CD4-positive, CD25-positive, alpha-beta regulatory T cell (primary cell): ENCODE data around the gene ZFP69B. TPM values are rescaled to one million over a fixed set of nuclear protein-coding genes. Genes with fewer than 3 reads are reported as not detected.

ENCODE experiments used
- ATAC-seq, 2 donors: fragments of 150-1000 bp; cut with Tn5 transposase; one replicate each; pipeline ENCODE4 v1.10.0; 2021; ENCODE audit warnings: low read depth in 2 of 2, moderate number of reproducible peaks in 2 of 2, moderate library complexity in 1 of 2
- DNase-seq, 3 donors: peaks; one replicate each; pipeline versions ENCODE4 v3.0.0 to v3.0.0-alpha.2; 2012 to 2022; ENCODE audit warnings: mixed read lengths in 1 of 3
- H3K27ac ChIP-seq: one replicate; pipeline ENCODE4 v1.7.0; 2013; ENCODE audit warnings: mild to moderate bottlenecking, low read length; ENCODE audit not compliant: insufficient read depth, poor library complexity, severe bottlenecking
- H3K27me3 ChIP-seq: one replicate; pipeline ENCODE4 v1.7.0; 2013; ENCODE audit warnings: low read length; ENCODE audit not compliant: control insufficient read depth, insufficient read depth
- H3K36me3 ChIP-seq: one replicate; pipeline ENCODE4 v1.7.0; 2013; ENCODE audit warnings: mild to moderate bottlenecking, low read length, moderate library complexity; ENCODE audit not compliant: control insufficient read depth, insufficient read depth
- H3K4me1 ChIP-seq: 2 replicates; pipeline ENCODE4 v1.7.0; 2013; ENCODE audit warnings: mild to moderate bottlenecking, low read length; ENCODE audit not compliant: insufficient read depth, control insufficient read depth, poor library complexity, severe bottlenecking
- H3K4me3 ChIP-seq: one replicate; pipeline ENCODE4 v1.7.0; 2013; ENCODE audit warnings: low read depth, mild to moderate bottlenecking, low read length, moderate library complexity
- H3K9me3 ChIP-seq, 2 experiments: 1 replicate in 1 of 2; 2 replicates in 1 of 2; pipeline ENCODE4 v1.7.0; 2013; ENCODE audit warnings: low read length in 2 of 2, mild to moderate bottlenecking in 1 of 2, moderate library complexity in 1 of 2; ENCODE audit not compliant: control insufficient read depth in 2 of 2
- H3K27ac Mint-ChIP-seq, 3 donors: one replicate each; pipeline ENCODE4 v1.8.0; 2020 to 2022; ENCODE audit warnings: mild to moderate bottlenecking in 3 of 3, mixed read lengths in 3 of 3, moderate library complexity in 2 of 3
- H3K27me3 Mint-ChIP-seq: one replicate; pipeline ENCODE4 v1.8.0; 2022; ENCODE audit warnings: mild to moderate bottlenecking, mixed read lengths
- H3K36me3 Mint-ChIP-seq: one replicate; pipeline ENCODE4 v1.8.0; 2020; ENCODE audit warnings: mixed read lengths
- H3K4me1 Mint-ChIP-seq, 4 donors: one replicate each; pipeline ENCODE4 v1.8.0; 2020 to 2022; ENCODE audit warnings: mixed read lengths in 4 of 4, mild to moderate bottlenecking in 1 of 4
- H3K4me3 Mint-ChIP-seq, 4 donors: one replicate each; pipeline ENCODE4 v1.8.0; 2020 to 2022; ENCODE audit warnings: mild to moderate bottlenecking in 4 of 4, mixed read lengths in 4 of 4, moderate library complexity in 3 of 4
- H3K9me3 Mint-ChIP-seq, 7 donors: one replicate each; pipeline ENCODE4 v1.8.0; 2020 to 2022; ENCODE audit warnings: mixed read lengths in 7 of 7, mild to moderate bottlenecking in 3 of 7, moderate library complexity in 2 of 7
- polyA plus RNA-seq, 4 donors: library from polyadenylated mRNA; unstranded; fragments of 300-500 nt; fragmentation: Illumina TruSeq; gene quantifications; one replicate each; pipeline ENCODE4 v1.2.3, GENCODE V29; 2021
- total RNA-seq: library from RNA; stranded (reverse); gene quantifications from one replicate; pipeline ENCODE4 v1.2.3, GENCODE V29; 2022

ZFP69B gene
- total and polyA plus RNA-seq, 5 donors from 2014 or later, result 1.3 to 2.6 (median 2.0) TPM

DNA sequence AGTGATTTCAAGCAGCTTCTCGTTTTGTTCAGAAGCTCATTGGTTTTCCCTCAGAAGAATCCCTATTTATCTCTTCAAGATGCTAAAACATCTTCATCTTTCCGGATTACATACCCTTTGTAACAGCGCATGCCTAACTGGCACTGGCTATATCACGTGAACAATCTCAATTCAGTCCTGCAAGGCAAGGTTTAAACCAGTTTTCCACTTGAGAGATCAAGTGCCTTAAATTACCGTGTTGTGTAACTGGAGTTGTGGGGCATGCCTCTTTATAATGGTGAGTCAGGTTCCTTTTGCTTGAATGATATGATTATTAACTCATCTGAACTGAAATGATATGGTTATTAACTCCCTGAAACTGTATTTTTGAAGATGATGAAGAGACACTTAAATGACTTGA, 11.0 kb upstream of the ZFP69B start:
- Histone ChIP-seq H3K27me3 (no peaks in the 10 kb centered on the region), H3K4me1 (no peaks in the 10 kb centered on the region), H3K36me3 (no peaks in the 10 kb centered on the region), H3K4me3 (no peak overlapping the region), H3K27ac (no peak overlapping the region), H3K9me3 (no peaks in the 10 kb centered on the region)
- DNase-seq (no peak), ATAC-seq (no peak)
- Mint-ChIP-seq H3K9me3 (peaks cover 0 to 1% (median 0%) of the 10 kb centered on the region in 7 donors), H3K4me3 (no peak overlapping the region), H3K27me3 (no peaks in the 10 kb centered on the region), H3K4me1 (peaks cover 4 to 16% (median 6%) of the 10 kb centered on the region in 4 donors), H3K27ac (no peak overlapping the region), H3K36me3 (peaks cover 5% of the 10 kb centered on the region)

DNA sequence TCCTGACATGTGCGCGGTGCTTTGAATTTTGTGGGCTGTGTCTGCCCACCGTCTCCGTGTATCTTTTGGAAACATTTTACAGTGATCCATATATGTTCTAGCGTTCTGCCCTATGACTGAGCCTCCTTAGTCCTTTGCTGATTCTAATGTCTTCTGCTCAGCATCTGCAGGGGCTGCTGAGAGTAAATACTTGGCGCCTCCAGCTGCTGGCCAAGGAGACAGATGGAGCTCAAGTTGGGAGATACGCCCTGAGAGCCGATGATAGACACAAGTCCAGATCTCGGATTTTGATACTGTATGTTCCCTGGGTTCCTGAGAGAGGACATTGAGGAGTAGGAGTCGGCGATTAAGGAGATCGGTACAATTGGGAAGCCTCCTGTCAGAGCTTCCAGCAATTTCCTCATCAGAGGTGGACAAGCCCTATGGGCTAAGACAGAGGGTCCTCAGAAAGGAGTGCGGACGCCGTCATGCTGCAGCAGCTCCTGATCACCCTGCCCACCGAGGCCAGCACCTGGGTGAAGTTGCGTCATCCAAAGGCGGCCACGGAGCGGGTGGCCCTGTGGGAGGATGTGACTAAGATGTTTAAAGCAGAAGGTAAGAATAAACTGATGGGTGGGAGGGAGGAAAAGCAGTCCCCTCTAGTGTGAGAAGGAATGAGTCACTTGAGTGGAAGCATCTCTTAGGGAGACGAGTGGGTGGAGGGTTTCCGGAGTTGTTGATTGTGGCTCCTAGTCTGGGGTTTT, 390 bp downstream of the ZFP69B start:
- peaks cover 15 to 28% (median 24%) of the 10 kb centered on the region in 4 donors for H3K4me1 Mint-ChIP-seq

GRCh38 chr1:40451238-40451585, 936 bp downstream of the ZFP69B start:
- H3K4me1 ChIP-seq, result peaks cover 24% of the 10 kb centered on the region
- Mint-ChIP-seq H3K36me3 (peaks cover 43% of the 10 kb centered on the region), H3K9me3 (peaks cover 2 to 46% (median 23%) of the 10 kb centered on the region in 7 donors), H3K4me1 (peaks cover 15 to 31% (median 24%) of the 10 kb centered on the region in 4 donors), H3K4me3 (peak overlapping the region; percentile 92 to 97 (median 93)), H3K27ac (peak overlapping the region; percentile 15 to 91 (median 85)), H3K27me3 (no peaks in the 10 kb centered on the region)
- ATAC-seq (no peak), DNase-seq (no peak)
- peak overlapping the region; percentile 57 for H3K27ac ChIP-seq
- H3K27me3 ChIP-seq, result no peaks in the 10 kb centered on the region
- H3K9me3 ChIP-seq, result peaks cover 19 to 35% of the 10 kb centered on the region in 2 experiments
- H3K4me3 ChIP-seq, result peak overlapping the region; percentile 89
- H3K36me3 ChIP-seq, result peaks cover 6% of the 10 kb centered on the region

More for the DNA sequence above, 390 bp downstream of the ZFP69B start:
- ATAC-seq, result peak; percentile 75 to 78
- H3K4me1 ChIP-seq, result peaks cover 24% of the 10 kb centered on the region
- peak overlapping the region; percentile 89 for H3K4me3 ChIP-seq
- Mint-ChIP-seq H3K27ac (peak overlapping the region; percentile 40 to 91 (median 85)), H3K27me3 (no peaks in the 10 kb centered on the region), H3K36me3 (peaks cover 41% of the 10 kb centered on the region), H3K4me3 (peak overlapping the region; percentile 92 to 97 (median 93)), H3K9me3 (peaks cover 2 to 45% (median 18%) of the 10 kb centered on the region in 7 donors)
- peaks cover 16 to 34% of the 10 kb centered on the region in 2 experiments for H3K9me3 ChIP-seq
- no peaks in the 10 kb centered on the region for H3K27me3 ChIP-seq
- H3K27ac ChIP-seq, result peak overlapping the region; percentile 57
- DNase-seq, result peak; percentile 38 to 66 (median 57)
- peaks cover 3% of the 10 kb centered on the region for H3K36me3 ChIP-seq

DNA sequence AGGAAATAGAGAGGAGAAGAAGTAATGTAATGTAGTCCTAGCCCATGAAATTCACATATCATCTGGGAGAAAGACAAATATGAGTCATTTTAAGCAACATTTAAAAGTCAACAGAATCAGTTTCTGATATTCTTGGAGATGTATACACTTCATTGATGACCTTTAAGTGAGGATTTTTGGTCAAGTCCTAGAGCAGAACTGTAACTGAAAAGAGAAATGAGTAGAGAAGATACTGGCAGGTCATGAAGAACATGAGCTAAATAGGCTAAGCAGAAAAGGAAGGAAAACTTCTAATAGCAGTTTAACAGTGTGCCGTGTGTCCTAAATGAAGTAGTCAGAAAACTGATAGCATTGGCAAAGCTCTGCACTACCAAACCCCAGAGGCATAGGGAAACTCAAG, 4.6 kb downstream of the ZFP69B start:
- no peak overlapping the region for H3K27ac ChIP-seq
- H3K4me1 ChIP-seq, result peaks cover 13% of the 10 kb centered on the region
- H3K27ac Mint-ChIP-seq, result no peak overlapping the region
- H3K4me3 ChIP-seq, result no peak overlapping the region
- H3K27me3 Mint-ChIP-seq, result no peaks in the 10 kb centered on the region
- DNase-seq (no peak), ATAC-seq (no peak)
- no peak overlapping the region for H3K4me3 Mint-ChIP-seq
- H3K9me3 Mint-ChIP-seq, result peaks cover 5 to 83% (median 49%) of the 10 kb centered on the region in 7 donors
- H3K36me3 Mint-ChIP-seq, result peaks cover 77% of the 10 kb centered on the region
- H3K4me1 Mint-ChIP-seq, result peaks cover 14 to 30% (median 16%) of the 10 kb centered on the region in 4 donors
- peaks cover 42% of the 10 kb centered on the region for H3K36me3 ChIP-seq
- no peaks in the 10 kb centered on the region for H3K27me3 ChIP-seq
- peaks cover 53 to 67% of the 10 kb centered on the region in 2 experiments for H3K9me3 ChIP-seq

DNA sequence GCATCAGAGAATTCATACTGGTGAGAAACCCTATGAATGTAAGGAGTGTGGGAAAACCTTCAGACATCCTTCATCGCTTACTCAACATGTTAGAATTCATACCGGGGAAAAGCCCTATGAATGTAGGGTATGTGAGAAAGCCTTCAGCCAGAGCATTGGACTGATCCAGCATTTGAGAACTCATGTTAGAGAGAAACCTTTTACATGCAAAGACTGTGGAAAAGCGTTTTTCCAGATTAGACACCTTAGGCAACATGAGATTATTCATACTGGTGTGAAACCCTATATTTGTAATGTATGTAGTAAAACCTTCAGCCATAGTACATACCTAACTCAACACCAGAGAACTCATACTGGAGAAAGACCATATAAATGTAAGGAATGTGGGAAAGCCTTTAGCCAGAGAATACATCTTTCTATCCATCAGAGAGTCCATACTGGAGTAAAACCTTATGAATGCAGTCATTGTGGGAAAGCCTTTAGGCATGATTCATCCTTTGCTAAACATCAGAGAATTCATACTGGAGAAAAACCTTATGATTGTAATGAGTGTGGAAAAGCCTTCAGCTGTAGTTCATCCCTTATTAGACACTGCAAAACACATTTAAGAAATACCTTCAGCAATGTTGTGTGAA, 12.8 kb downstream of the ZFP69B start:
- Histone ChIP-seq H3K9me3 (peaks cover 80 to 95% of the 10 kb centered on the region in 2 experiments), H3K4me1 (no peaks in the 10 kb centered on the region), H3K36me3 (peaks cover 34% of the 10 kb centered on the region), H3K4me3 (no peak overlapping the region), H3K27ac (no peak overlapping the region), H3K27me3 (no peaks in the 10 kb centered on the region)
- peaks cover 7 to 83% (median 45%) of the 10 kb centered on the region in 7 donors for H3K9me3 Mint-ChIP-seq
- peaks cover 47% of the 10 kb centered on the region for H3K36me3 Mint-ChIP-seq
- H3K4me3 Mint-ChIP-seq, result no peak overlapping the region
- H3K27me3 Mint-ChIP-seq, result no peaks in the 10 kb centered on the region
- ATAC-seq (no peak), DNase-seq (no peak)
- H3K4me1 Mint-ChIP-seq, result no peaks in the 10 kb centered on the region
- H3K27ac Mint-ChIP-seq, result no peak overlapping the region

GRCh38 chr1:40469327-40469726, 19.1 kb downstream of the ZFP69B start:
- no peaks in the 10 kb centered on the region for H3K27me3 ChIP-seq
- no peak overlapping the region for H3K4me3 ChIP-seq
- no peaks in the 10 kb centered on the region for H3K36me3 ChIP-seq
- Mint-ChIP-seq H3K4me1 (no peaks in the 10 kb centered on the region), H3K4me3 (no peak overlapping the region), H3K9me3 (peaks cover 3 to 90% (median 39%) of the 10 kb centered on the region in 7 donors), H3K36me3 (peaks cover 24% of the 10 kb centered on the region), H3K27me3 (no peaks in the 10 kb centered on the region), H3K27ac (no peak overlapping the region)
- peaks cover 72 to 84% of the 10 kb centered on the region in 2 experiments for H3K9me3 ChIP-seq
- H3K4me1 ChIP-seq, result no peaks in the 10 kb centered on the region
- DNase-seq, result no peak
- ATAC-seq, result no peak
- no peak overlapping the region for H3K27ac ChIP-seq

DNA sequence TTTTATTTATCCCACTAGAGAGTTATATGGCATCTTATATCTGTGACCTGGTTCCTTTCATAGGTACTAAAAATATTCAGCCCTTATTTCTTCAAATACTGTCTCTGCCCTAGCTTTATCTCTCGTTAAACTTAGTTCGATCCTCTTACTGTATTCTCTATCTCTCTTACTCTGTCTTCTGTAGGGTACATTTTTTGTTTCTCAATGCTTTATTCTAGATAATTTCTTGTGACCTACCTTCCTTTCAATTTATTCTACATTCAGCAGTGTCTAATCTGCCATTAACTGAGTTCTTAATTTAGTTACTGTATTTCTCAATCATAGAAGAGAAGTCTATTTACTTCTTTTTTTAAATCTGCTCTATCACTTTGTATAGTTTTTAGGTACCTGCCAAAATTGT, 25.0 kb downstream of the ZFP69B start:
- H3K27me3 ChIP-seq, result no peaks in the 10 kb centered on the region
- H3K4me3 ChIP-seq, result no peak overlapping the region
- Mint-ChIP-seq H3K4me1 (peaks cover 18 to 28% (median 22%) of the 10 kb centered on the region in 4 donors), H3K9me3 (peaks cover 4 to 49% (median 24%) of the 10 kb centered on the region in 7 donors), H3K36me3 (peaks cover 17% of the 10 kb centered on the region), H3K27me3 (no peaks in the 10 kb centered on the region), H3K4me3 (peak overlapping the region in 2 of 4 donors; percentile 33 to 34), H3K27ac (no peak overlapping the region)
- ATAC-seq (no peak), DNase-seq (no peak)
- no peaks in the 10 kb centered on the region for H3K36me3 ChIP-seq
- peaks cover 10% of the 10 kb centered on the region for H3K4me1 ChIP-seq
- H3K27ac ChIP-seq, result no peak overlapping the region
- peaks cover 33 to 43% of the 10 kb centered on the region in 2 experiments for H3K9me3 ChIP-seq
